Heart left ventricle (tissue), 16 donors: Measurements from ENCODE around the gene DDX47. TPM values are rescaled to one million over a fixed set of nuclear protein-coding genes. Genes with fewer than 3 reads are reported as not detected.

Experiments used
- ATAC-seq, 4 donors: fragments of 200-7000 bp; cut with Tn5 transposase; one replicate each; pipeline ENCODE4 v1.9.1; 2020 to 2022; ENCODE audit warnings: moderate library complexity in 4 of 4, mild to moderate bottlenecking in 3 of 4, moderate number of reproducible peaks in 1 of 4
- DNase-seq, 5 donors: peaks; one replicate each; pipeline ENCODE4 v3.0.0-alpha.2; 2020
- H3K27ac ChIP-seq, 12 donors: fragments of 200-600 bp; sonication (generic) in 4 of 12; one replicate each; pipeline versions ENCODE4 v1.5.0 to v1.8.0; 2016 to 2022; ENCODE audit warnings: mild to moderate bottlenecking in 2 of 12
- H3K27me3 ChIP-seq, 9 donors: fragments of 200-600 bp; sonication (generic) in 2 of 9; one replicate each; pipeline versions ENCODE4 v1.5.1 to v1.8.0; 2016 to 2022; ENCODE audit warnings: mild to moderate bottlenecking in 3 of 9
- H3K36me3 ChIP-seq, 9 donors: fragments of 200-600 bp; sonication (generic) in 2 of 9; one replicate each; pipeline versions ENCODE4 v1.5.0 to v1.8.0; 2018 to 2022; ENCODE audit warnings: mild to moderate bottlenecking in 2 of 9
- H3K4me1 ChIP-seq, 12 donors: fragments of 200-600 bp; sonication (generic) in 4 of 12; one replicate each; pipeline versions ENCODE4 v1.5.0 to v1.8.0; 2016 to 2022; ENCODE audit warnings: mild to moderate bottlenecking in 3 of 12
- H3K4me3 ChIP-seq, 12 donors: fragments of 200-600 bp; sonication (generic) in 4 of 12; one replicate each; pipeline versions ENCODE4 v1.5.0 to v1.8.0; 2017 to 2022; ENCODE audit warnings: mild to moderate bottlenecking in 9 of 12, moderate library complexity in 4 of 12
- H3K9me3 ChIP-seq, 12 donors: fragments of 200-600 bp; sonication (generic) in 4 of 12; one replicate each; pipeline versions ENCODE4 v1.5.0 to v1.8.0; 2016 to 2022; ENCODE audit warnings: mild to moderate bottlenecking in 1 of 12
- CTCF ChIP-seq, 12 donors: fragments of 200-600 bp; sonication (generic) in 4 of 12; IDR thresholded peaks; one replicate each; pipeline versions ENCODE4 v1.5.0 to v1.8.0; 2018 to 2022; ENCODE audit warnings: antibody characterized with exemption in 12 of 12, mild to moderate bottlenecking in 5 of 12
- POLR2A ChIP-seq, 2 donors: fragments of 450-650 bp; IDR thresholded peaks; one replicate each; pipeline ENCODE4 v1.6.1; 2017; ENCODE audit warnings: antibody characterized with exemption in 2 of 2, mild to moderate bottlenecking in 2 of 2, moderate library complexity in 2 of 2
- WGBS, 4 donors: extraction: QIAGEN DNeasy Blood & Tissue Kit in 2 of 4; methylation state at CpG; one replicate each; pipeline versions ENCODE4 v1.1.5 to v1.1.7; 2013 to 2018; 5-methylcytosine and 5-hydroxymethylcytosine counted together
- intact Hi-C, 10 donors: fragments of 100-400 bp; cut with DNase I; formaldehyde crosslinking; loops; one replicate each; pipeline versions ENCODE4 v1.11.1 to v1.14.2; 2022
- polyA plus RNA-seq, 2 donors: library from polyadenylated mRNA; stranded (reverse); fragments of 200-250 nt; gene quantifications; one replicate each; pipeline ENCODE4 v1.2.3, GENCODE V29; 2013
- total RNA-seq, 9 donors: library from RNA; depleted of rRNA in 2 of 9; stranded (reverse); fragments of >200 nt in 2 of 9; fragmentation: NEBNext Ultra II Directional in 3 of 9; extraction: Animal tissue kit (Norgen Biotek cat#: 25700) in 3 of 9; gene quantifications; one replicate each; pipeline versions ENCODE4 v1.1.0 to v1.2.4, GENCODE V29; 2016 to 2023
- donor health status: ischemic (EF 13 %, LVEDD 7.1; RV severe dilation, severe dysfunction).
- donor health status: healthy with polysubstance abuse.
- donor health status: DM: no; HTN: yes; CAD: no.
- donor health status: DM: no; HTN: no; CAD: no.
- donor health status: ischemic (EF 25% LVEDD 6.9; RV normal size, moderate dysfunction).
- donor health status: ischemic (EF 25% LVEDD 5.7; RV mildly dilated, moderate dysfunction).
- donor health status: healthy.
- donor health status: DM: yes; HTN: yes; CAD: no.
- donor health status: ischemic (EF 35%, LVEDD 5.7; RV mildly dilated, moderate dysfunction).
- donor health status: nonischemic (EF 11% LVEDD 7.7; RV severe dilation, severe dysfunction).
- donor health status: DM: yes; HTN: yes; CAD: no.
- donor health status: PGD.
- donor health status: ischemic (EF 29% LVEDD 5.4; RV normal size, mild dysfunction).
- donor health status: nonischemic (EF 23%, LVEDD 6.1; RV moderate dilation, normal function).

Gene DDX47
- total and polyA plus RNA-seq, 11 donors = 13.7 to 38.2 (median 27.1) TPM

- TF ChIP-seq CTCF (IDR thresholded peaks at IDR 0.05) = no peak
- no peak for TF ChIP-seq POLR2A (IDR thresholded peaks at IDR 0.05)
- DNase-seq (no peak), ATAC-seq (peak in 3 of 4 donors; percentile 46 to 80 (median 59))
- no peak overlapping the region for H3K4me3 ChIP-seq
- H3K9me3 ChIP-seq = no peaks in the 10 kb centered on the region
- H3K36me3 ChIP-seq = no peaks in the 10 kb centered on the region
- peaks cover 0 to 24% (median 4%) of the 10 kb centered on the region in 12 donors for H3K4me1 ChIP-seq
- peak overlapping the region in 4 of 12 donors; percentile 1 to 22 (median 16) for H3K27ac ChIP-seq
- no peaks in the 10 kb centered on the region for H3K27me3 ChIP-seq
- WGBS, 4 donors = 24 to 33% (median 29%) methylated on average over 3 of the region's 3 CpGs
- intact Hi-C loops = loop anchor here in 3 of 10 donors (5.0 kb wide), 1 partner anchor 37 kb away; no protein-coding TSS in a partner anchor
Measured at GRCh38 chr12:12779529-12779928, 33.6 kb upstream of the DDX47 start.

GRCh38 chr12:12784116-12784515 is 29.0 kb upstream of the DDX47 start:
- H3K27ac ChIP-seq = peak overlapping the region; percentile 72 to 99 (median 94)
- H3K4me3 ChIP-seq = no peak overlapping the region
- H3K36me3 ChIP-seq = no peaks in the 10 kb centered on the region
- H3K27me3 ChIP-seq = no peaks in the 10 kb centered on the region
- DNase-seq (no peak), ATAC-seq (no peak)
- WGBS, 4 donors = 92 to 97% (median 96%) methylated on average over 2 of the region's 2 CpGs
- peaks cover 3 to 48% (median 24%) of the 10 kb centered on the region in 12 donors for H3K4me1 ChIP-seq
- intact Hi-C loops = loop anchor here in 3 of 10 donors (10.0 kb wide), 2 partner anchors 59 to 321 kb away; partner anchors contain the start of gene GSG1 (in 1 of the 3)
- TF ChIP-seq POLR2A (IDR thresholded peaks at IDR 0.05) (no peak), CTCF (IDR thresholded peaks at IDR 0.05) (no peak)
- H3K9me3 ChIP-seq = no peaks in the 10 kb centered on the region

- intact Hi-C loops = loop anchor here in 8 of 10 donors (5.0 to 10.0 kb wide), 6 partner anchors 60 to 427 kb away; partner anchors contain the start of genes CDKN1B (in 3 of the 8), DUSP16 (in 1 of the 8) and GSG1 (in 1 of the 8)
- 34 to 49% (median 43%) methylated on average over 14 of the region's 14 CpGs for WGBS, 4 donors
- Histone ChIP-seq H3K9me3 (no peaks in the 10 kb centered on the region), H3K4me3 (peak within 1 kb of the TSS; percentile 8 to 85 (median 74)), H3K27me3 (no peaks in the 10 kb centered on the region), H3K36me3 (no peaks in the 10 kb centered on the region), H3K27ac (peak within 1 kb of the TSS; percentile 72 to 99 (median 95)), H3K4me1 (peaks cover 0 to 40% (median 24%) of the 10 kb centered on the region in 12 donors)
- TF ChIP-seq CTCF (IDR thresholded peaks at IDR 0.05) (no peak), POLR2A (IDR thresholded peaks at IDR 0.05) (peak; percentile 39 to 95)
- ATAC-seq (peak; percentile 40 to 78 (median 60)), DNase-seq (peak in 4 of 5 donors; percentile 70 to 83 (median 75))
Measured at GRCh38 chr12:12784911-12785814, 28.0 kb upstream of the DDX47 start, which contains the start of gene APOLD1. TSS of gene APOLD1 (plus strand) at chr12:12785659. CDS start at chr12:12785692, 33 bp downstream.

GRCh38 chr12:12786351-12786705 is 26.8 kb upstream of the DDX47 start:
- ATAC-seq = peak in 2 of 4 donors; percentile 0 to 6
- Histone ChIP-seq H3K27ac (peak overlapping the region; percentile 72 to 99 (median 95)), H3K4me1 (peaks cover 0 to 52% (median 24%) of the 10 kb centered on the region in 12 donors), H3K4me3 (peak overlapping the region; percentile 8 to 85 (median 74)), H3K9me3 (no peaks in the 10 kb centered on the region), H3K27me3 (no peaks in the 10 kb centered on the region), H3K36me3 (no peaks in the 10 kb centered on the region)
- DNase-seq = no peak
- TF ChIP-seq CTCF (IDR thresholded peaks at IDR 0.05) (no peak), POLR2A (IDR thresholded peaks at IDR 0.05) (no peak)
- 18 to 22% (median 20%) methylated on average over 4 of the region's 4 CpGs for WGBS, 4 donors
- intact Hi-C loops = loop anchor here in 9 of 10 donors (2.0 to 10.0 kb wide), 7 partner anchors 62 to 426 kb away; partner anchors contain the start of genes CDKN1B (in 3 of the 9), DUSP16 (in 1 of the 9) and GSG1 (in 1 of the 9)
